AG08396 (cell line): ENCODE measurements around the gene FUT8.
"Not testable (repeated sequence)": the region's sequence is repeated elsewhere in the genome, so short reads cannot be mapped to it uniquely, and the experiment has no call there.

Experiments
- DNase-seq: peaks from one replicate; pipeline ENCODE4 v3.0.0; 2012; ENCODE audit warnings: low spot score, mixed read lengths

FUT8 gene

GRCh38 chr14:65716813-65717212, 304.3 kb downstream of the FUT8 start:
- DNase-seq, result not testable (repeated sequence)

- not testable (repeated sequence) for DNase-seq
Observed at GRCh38 chr14:65717384-65717915, 304.9 kb downstream of the FUT8 start.

GRCh38 chr14:65718629-65719028, 306.1 kb downstream of the FUT8 start:
- no peak for DNase-seq

- no peak for DNase-seq
Observed at GRCh38 chr14:65720171-65720570, 307.6 kb downstream of the FUT8 start.

- no peak for DNase-seq
Observed at GRCh38 chr14:65720743-65721142, 308.2 kb downstream of the FUT8 start.

- DNase-seq, result no peak
Observed at GRCh38 chr14:65723348-65723747, 310.8 kb downstream of the FUT8 start.

GRCh38 chr14:65728604-65729003, 316.1 kb downstream of the FUT8 start:
- no peak for DNase-seq

- DNase-seq, result no peak
Observed at GRCh38 chr14:65729566-65729965, 317.0 kb downstream of the FUT8 start.

- no peak for DNase-seq
Observed at GRCh38 chr14:65731933-65732506, 319.5 kb downstream of the FUT8 start.

- no peak for DNase-seq
Observed at GRCh38 chr14:65738339-65738738, 325.8 kb downstream of the FUT8 start.

- DNase-seq, result no peak
Observed at GRCh38 chr14:65745396-65746190, 333.1 kb downstream of the FUT8 start.

- no peak for DNase-seq
Observed at GRCh38 chr14:65748796-65749195, 336.3 kb downstream of the FUT8 start.

GRCh38 chr14:65749287-65749686, 336.8 kb downstream of the FUT8 start:
- no peak for DNase-seq

GRCh38 chr14:65750906-65751305, 338.4 kb downstream of the FUT8 start:
- no peak for DNase-seq

- DNase-seq, result no peak
Observed at GRCh38 chr14:65751510-65751909, 339.0 kb downstream of the FUT8 start.

GRCh38 chr14:65753061-65753460, 340.5 kb downstream of the FUT8 start:
- no peak for DNase-seq

- no peak for DNase-seq
Observed at GRCh38 chr14:65755331-65755730, 342.8 kb downstream of the FUT8 start.

- DNase-seq, result no peak
Observed at GRCh38 chr14:65756880-65757279, 344.4 kb downstream of the FUT8 start.

GRCh38 chr14:65769151-65769550, 356.6 kb downstream of the FUT8 start:
- DNase-seq, result no peak

- no peak for DNase-seq
Observed at GRCh38 chr14:65770681-65771080, 358.2 kb downstream of the FUT8 start.

GRCh38 chr14:65771271-65771670, 358.7 kb downstream of the FUT8 start:
- no peak for DNase-seq

GRCh38 chr14:65772466-65772865, 359.9 kb downstream of the FUT8 start:
- no peak for DNase-seq

- no peak for DNase-seq
Observed at GRCh38 chr14:65772921-65773574, 360.5 kb downstream of the FUT8 start.
